ENCODE measurements around the gene SNX21. TPM values are rescaled to one million over a fixed set of nuclear protein-coding genes. Genes with fewer than 3 reads are reported as not detected.

Gene SNX21
- total and polyA plus RNA-seq, 4 donors, result 3.8 to 10.6 (median 4.8) TPM

DNA sequence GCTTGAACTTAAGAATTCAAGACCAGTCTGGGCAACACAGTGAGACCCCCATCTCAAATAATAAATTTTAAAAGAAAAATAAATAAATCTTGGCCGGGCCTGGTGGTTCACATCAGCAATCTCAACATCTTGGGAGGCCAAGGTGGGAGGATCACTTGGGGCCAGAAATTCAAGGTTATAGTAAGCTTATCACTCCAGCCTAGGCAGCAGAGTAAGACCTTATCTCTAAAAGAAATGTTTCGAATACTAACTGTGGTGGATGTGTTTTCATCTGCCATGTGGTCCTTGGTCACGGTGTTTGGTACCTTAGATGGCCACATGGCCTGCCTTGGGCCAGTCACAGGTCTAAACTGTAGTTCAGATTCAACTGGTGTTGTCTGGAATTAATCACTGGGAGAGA lies 15.4 kb upstream of the SNX21 start:
- Histone ChIP-seq H3K27me3 (ENCODE audit: control insufficient read depth in 4 of 4, insufficient read depth in 4 of 4, low read length in 3 of 4) (peaks cover 0 to 8% (median 3%) of the 10 kb centered on the region in 4 donors), H3K36me3 (ENCODE audit: control insufficient read depth in 4 of 4, insufficient read depth in 3 of 4, low read depth in 1 of 4, low read length in 3 of 4) (no peaks in the 10 kb centered on the region), H3K4me3 (ENCODE audit: low read depth in 1 of 3, low read length in 3 of 3) (no peak overlapping the region), H3K27ac (ENCODE audit: low read depth in 1 of 2, low read length in 2 of 2) (no peak overlapping the region), H3K9ac (ENCODE audit: low read depth in 1 of 2, low read length in 2 of 2) (no peak overlapping the region), H3K4me1 (ENCODE audit: control insufficient read depth in 4 of 4, insufficient read depth in 4 of 4, low read length in 3 of 4) (no peaks in the 10 kb centered on the region), H3K9me3 (ENCODE audit: control insufficient read depth in 4 of 4, low read length in 3 of 4) (no peaks in the 10 kb centered on the region)
- no peak for DNase-seq (ENCODE audit: low spot score)
- 94% methylated on average over 3 of the region's 3 CpGs for WGBS
- TF ChIP-seq TAF1 (conservative IDR thresholded peaks at IDR 0.05), result no peak
- no peak for TF ChIP-seq GABPA (IDR thresholded peaks at IDR 0.05 in 1 of 2, conservative IDR thresholded peaks at IDR 0.05 in 1 of 2)
- TF ChIP-seq, protein P1, sequence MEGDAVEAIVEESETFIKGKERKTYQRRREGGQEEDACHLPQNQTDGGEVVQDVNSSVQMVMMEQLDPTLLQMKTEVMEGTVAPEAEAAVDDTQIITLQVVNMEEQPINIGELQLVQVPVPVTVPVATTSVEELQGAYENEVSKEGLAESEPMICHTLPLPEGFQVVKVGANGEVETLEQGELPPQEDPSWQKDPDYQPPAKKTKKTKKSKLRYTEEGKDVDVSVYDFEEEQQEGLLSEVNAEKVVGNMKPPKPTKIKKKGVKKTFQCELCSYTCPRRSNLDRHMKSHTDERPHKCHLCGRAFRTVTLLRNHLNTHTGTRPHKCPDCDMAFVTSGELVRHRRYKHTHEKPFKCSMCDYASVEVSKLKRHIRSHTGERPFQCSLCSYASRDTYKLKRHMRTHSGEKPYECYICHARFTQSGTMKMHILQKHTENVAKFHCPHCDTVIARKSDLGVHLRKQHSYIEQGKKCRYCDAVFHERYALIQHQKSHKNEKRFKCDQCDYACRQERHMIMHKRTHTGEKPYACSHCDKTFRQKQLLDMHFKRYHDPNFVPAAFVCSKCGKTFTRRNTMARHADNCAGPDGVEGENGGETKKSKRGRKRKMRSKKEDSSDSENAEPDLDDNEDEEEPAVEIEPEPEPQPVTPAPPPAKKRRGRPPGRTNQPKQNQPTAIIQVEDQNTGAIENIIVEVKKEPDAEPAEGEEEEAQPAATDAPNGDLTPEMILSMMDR (IDR thresholded peaks at IDR 0.05; ENCODE audit: low read depth, low read length, missing input control), result no peak
- TF ChIP-seq NR2F2 (IDR thresholded peaks at IDR 0.05), result no peak
- TF ChIP-seq FOXA1 (IDR thresholded peaks at IDR 0.05), result no peak
- no peak for TF ChIP-seq ATF3 (IDR thresholded peaks at IDR 0.05)
- TF ChIP-seq HNF4G (IDR thresholded peaks at IDR 0.05), result no peak
- TF ChIP-seq, protein P2, sequence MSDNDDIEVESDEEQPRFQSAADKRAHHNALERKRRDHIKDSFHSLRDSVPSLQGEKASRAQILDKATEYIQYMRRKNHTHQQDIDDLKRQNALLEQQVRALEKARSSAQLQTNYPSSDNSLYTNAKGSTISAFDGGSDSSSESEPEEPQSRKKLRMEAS (IDR thresholded peaks at IDR 0.05), result no peak
- no peak for TF ChIP-seq FOXA2 (IDR thresholded peaks at IDR 0.05)
- no peak for TF ChIP-seq RAD21 (IDR thresholded peaks at IDR 0.05)

- Histone ChIP-seq H3K4me1 (ENCODE audit: control insufficient read depth in 4 of 4, insufficient read depth in 4 of 4, low read length in 3 of 4) (peaks cover 0 to 7% (median 1%) of the 10 kb centered on the region in 4 donors), H3K27ac (ENCODE audit: low read depth in 1 of 2, low read length in 2 of 2) (no peak overlapping the region), H3K4me3 (ENCODE audit: low read depth in 1 of 3, low read length in 3 of 3) (no peak overlapping the region), H3K27me3 (ENCODE audit: control insufficient read depth in 4 of 4, insufficient read depth in 4 of 4, low read length in 3 of 4) (peaks cover 0 to 8% (median 3%) of the 10 kb centered on the region in 4 donors), H3K36me3 (ENCODE audit: control insufficient read depth in 4 of 4, insufficient read depth in 3 of 4, low read depth in 1 of 4, low read length in 3 of 4) (no peaks in the 10 kb centered on the region), H3K9me3 (ENCODE audit: control insufficient read depth in 4 of 4, low read length in 3 of 4) (no peaks in the 10 kb centered on the region), H3K9ac (ENCODE audit: low read depth in 1 of 2, low read length in 2 of 2) (no peak overlapping the region)
- DNase-seq (ENCODE audit: low spot score), result no peak
- 96% methylated on average over 4 of the region's 4 CpGs for WGBS
- no peak for TF ChIP-seq HNF4A (conservative IDR thresholded peaks at IDR 0.05)
- no peak for TF ChIP-seq ATF3 (IDR thresholded peaks at IDR 0.05)
- no peak for TF ChIP-seq RAD21 (IDR thresholded peaks at IDR 0.05)
- TF ChIP-seq GABPA (IDR thresholded peaks at IDR 0.05 in 1 of 2, conservative IDR thresholded peaks at IDR 0.05 in 1 of 2), result no peak
- TF ChIP-seq, protein P1 (IDR thresholded peaks at IDR 0.05; ENCODE audit: low read depth, low read length, missing input control), result no peak
- no peak for TF ChIP-seq JUND (IDR thresholded peaks at IDR 0.05)
- no peak for TF ChIP-seq TAF1 (conservative IDR thresholded peaks at IDR 0.05)
- TF ChIP-seq EGR1 (IDR thresholded peaks at IDR 0.05; ENCODE audit: low read depth in 2 of 2), result no peak
- TF ChIP-seq HNF4G (IDR thresholded peaks at IDR 0.05), result no peak
- no peak for TF ChIP-seq SP1 (IDR thresholded peaks at IDR 0.05)
- TF ChIP-seq YY1 (IDR thresholded peaks at IDR 0.05), result no peak
- no peak for TF ChIP-seq FOXA1 (IDR thresholded peaks at IDR 0.05)
These were observed 14.1 kb upstream of the SNX21 start for GRCh38 chr20:45819466-45819865.
